H1 (cell line): Measurements from ENCODE around the gene MMP24. TPM values are rescaled to one million over a fixed set of nuclear protein-coding genes. Genes with fewer than 3 reads are reported as not detected.

Source experiments
- SIRT6 ChIP-seq: IDR thresholded peaks from one replicate; pipeline ENCODE4 v1.7.1; 2012; ENCODE audit warnings: low read length, inconsistent platforms
- polyA plus RNA-seq, 7 experiments: library from polyadenylated mRNA; depleted of rRNA in 3 of 7; stranded (reverse) in 5 of 7; unstranded in 2 of 7; fragments of >200 nt in 5 of 7; fragments of 200-250 nt in 2 of 7; gene quantifications; 1 replicate in 5 of 7; 2 replicates in 1 of 7; 4 replicates in 1 of 7; pipeline versions ENCODE4 v1.2.1 to v1.2.3, GENCODE V29; 2011 to 2013; ENCODE audit warnings: missing spikeins in 2 of 7, mixed read lengths in 2 of 7
- total RNA-seq: library from RNA; stranded (reverse); fragmentation: NEBNext Ultra II Directional; extraction: Animal tissue kit (Norgen Biotek cat#: 25700); gene quantifications from 2 replicates; pipeline ENCODE4 v1.2.1, GENCODE V29; 2021
- TF ChIP-seq, protein P1 (sequence below), 3 experiments: IDR thresholded peaks; 1 replicate in 2 of 3; 2 replicates in 1 of 3; pipeline versions ENCODE4 v1.5.1 to v1.6.1; 2011; ENCODE audit warnings: low read length in 3 of 3, mild to moderate bottlenecking in 3 of 3, inconsistent platforms in 2 of 3, low read depth in 1 of 3, moderate library complexity in 1 of 3; ENCODE audit not compliant: insufficient read depth in 1 of 3; ENCODE audit errors: control extremely low read depth in 1 of 3

MMP24 gene
- total and polyA plus RNA-seq, 2 of the 8 experiments (the other 6 are each of a cell fraction or from before 2014, with no cell fraction given) = 18.8 to 21.4 TPM

- TF ChIP-seq, protein P1, sequence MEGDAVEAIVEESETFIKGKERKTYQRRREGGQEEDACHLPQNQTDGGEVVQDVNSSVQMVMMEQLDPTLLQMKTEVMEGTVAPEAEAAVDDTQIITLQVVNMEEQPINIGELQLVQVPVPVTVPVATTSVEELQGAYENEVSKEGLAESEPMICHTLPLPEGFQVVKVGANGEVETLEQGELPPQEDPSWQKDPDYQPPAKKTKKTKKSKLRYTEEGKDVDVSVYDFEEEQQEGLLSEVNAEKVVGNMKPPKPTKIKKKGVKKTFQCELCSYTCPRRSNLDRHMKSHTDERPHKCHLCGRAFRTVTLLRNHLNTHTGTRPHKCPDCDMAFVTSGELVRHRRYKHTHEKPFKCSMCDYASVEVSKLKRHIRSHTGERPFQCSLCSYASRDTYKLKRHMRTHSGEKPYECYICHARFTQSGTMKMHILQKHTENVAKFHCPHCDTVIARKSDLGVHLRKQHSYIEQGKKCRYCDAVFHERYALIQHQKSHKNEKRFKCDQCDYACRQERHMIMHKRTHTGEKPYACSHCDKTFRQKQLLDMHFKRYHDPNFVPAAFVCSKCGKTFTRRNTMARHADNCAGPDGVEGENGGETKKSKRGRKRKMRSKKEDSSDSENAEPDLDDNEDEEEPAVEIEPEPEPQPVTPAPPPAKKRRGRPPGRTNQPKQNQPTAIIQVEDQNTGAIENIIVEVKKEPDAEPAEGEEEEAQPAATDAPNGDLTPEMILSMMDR (IDR thresholded peaks at IDR 0.05; ENCODE audit: control extremely low read depth in 1 of 3, insufficient read depth in 1 of 3, low read depth in 1 of 3, low read length in 3 of 3) = no peak
- TF ChIP-seq SIRT6 = no peak
Measured at GRCh38 chr20:35191419-35192117, 34.9 kb upstream of the MMP24 start (continued).
